Panc1 (cell line): ENCODE measurements around the gene SPATA6L. TPM values are rescaled to one million over a fixed set of nuclear protein-coding genes. Genes with fewer than 3 reads are reported as not detected.

Experiments used
- ATAC-seq: fragments of 200-7000 bp; cut with Tn5 transposase; 2 replicates; pipeline ENCODE4 v1.9.1; 2020; ENCODE audit warnings: mild to moderate bottlenecking, moderate library complexity
- BruUV-seq: library from RNA; stranded (reverse); fragments of 400-500 nt; replicated peaks from 2 replicates; lab custom pipeline; 2021; lab: Mats Ljungman, UMichigan
- CTCF ChIA-PET: fragments of 300-600 bp; sonication (Branson Sonifier 250); formaldehyde crosslinking; loops from one replicate; lab custom pipeline; 2022; ENCODE audit warnings: antibody characterized with exemption; lab: Charles Lee
- POLR2A ChIA-PET: fragments of 300-600 bp; sonication (Branson Sonifier 250); formaldehyde crosslinking; loops from one replicate; lab custom pipeline; 2022; ENCODE audit warnings: antibody characterized with exemption; lab: Charles Lee
- DNase-seq: peaks from one replicate; pipeline ENCODE4 v3.0.0-alpha.2; 2010; ENCODE audit warnings: low read depth, low spot score
- H3K27ac ChIP-seq: 2 replicates; pipeline ENCODE4 v1.5.1; 2011; ENCODE audit warnings: mild to moderate bottlenecking, low read length, inconsistent platforms
- H3K27me3 ChIP-seq: fragments of 200-500 bp; sonication (Bioruptor generic); 2 replicates; pipeline ENCODE4 v1.6.0; 2014; ENCODE audit warnings: low read length, inconsistent platforms; ENCODE audit not compliant: control insufficient read depth, insufficient read depth
- H3K36me3 ChIP-seq: fragments of 200-500 bp; sonication (Bioruptor generic); 2 replicates; pipeline ENCODE4 v1.5.1; 2014; ENCODE audit warnings: inconsistent platforms, mild to moderate bottlenecking, low read length, moderate library complexity; ENCODE audit not compliant: control insufficient read depth, insufficient read depth
- H3K4me1 ChIP-seq: 2 replicates; pipeline ENCODE4 v1.5.1; 2011; ENCODE audit warnings: inconsistent platforms, mild to moderate bottlenecking, low read length, moderate library complexity; ENCODE audit not compliant: control insufficient read depth, insufficient read depth
- H3K4me3 ChIP-seq, 2 experiments: 2 replicates each; pipeline ENCODE4 v1.5.1; 2011 to 2012; ENCODE audit warnings: low read depth in 2 of 2, low read length in 2 of 2, mild to moderate bottlenecking in 2 of 2, inconsistent platforms in 1 of 2, moderate library complexity in 1 of 2
- H3K9me3 ChIP-seq: fragments of 200-500 bp; sonication (Bioruptor generic); 2 replicates; pipeline ENCODE4 v1.5.1; 2014; ENCODE audit warnings: low read depth, mild to moderate bottlenecking, inconsistent platforms, low read length, moderate library complexity; ENCODE audit not compliant: control insufficient read depth, insufficient read depth
- POLR2AphosphoS5 ChIP-seq: IDR thresholded peaks from 2 replicates; pipeline ENCODE4 v1.6.1; 2012; ENCODE audit warnings: mild to moderate bottlenecking, low read depth, low read length, moderate library complexity
- SIN3A ChIP-seq: IDR thresholded peaks from 2 replicates; pipeline ENCODE4 v1.6.1; 2012; ENCODE audit warnings: low read depth, mild to moderate bottlenecking, low read length, moderate library complexity, borderline replicate concordance; ENCODE audit not compliant: insufficient read depth
- TCF7L2 ChIP-seq: IDR thresholded peaks from 2 replicates; pipeline ENCODE4 v1.6.1; 2011; ENCODE audit warnings: mild to moderate bottlenecking, low read depth, low read length, inconsistent platforms
- in situ Hi-C: cut with HindIII; loops from 2 replicates; pipeline ENCODE4 v1.10.0; 2016; ENCODE audit warnings: low sequenced_read_pairs, low pct_unique_long_range_greater_than_20kb
- intact Hi-C: fragments of 100-400 bp; cut with micrococcal nuclease; formaldehyde crosslinking; loops from one replicate; pipeline ENCODE4 v1.10.0; 2022; ENCODE audit not compliant: unreplicated experiment
- total RNA-seq: library from RNA; stranded (reverse); gene quantifications from one replicate; pipeline ENCODE4 v1.2.1, GENCODE V29; 2021; ENCODE audit not compliant: unreplicated experiment
- TF ChIP-seq, protein P1 (sequence below), 2 experiments: IDR thresholded peaks; 2 replicates each; pipeline ENCODE4 v1.6.1; 2011 to 2012; ENCODE audit warnings: low read depth in 2 of 2, control low read depth in 1 of 2, low read length in 1 of 2, mild to moderate bottlenecking in 1 of 2, moderate library complexity in 1 of 2; ENCODE audit not compliant: insufficient read depth in 1 of 2
- TF ChIP-seq, protein P2 (sequence below): fragments of 450-650 bp; IDR thresholded peaks from 2 replicates; pipeline ENCODE4 v1.5.1; 2017; ENCODE audit warnings: mild to moderate bottlenecking

SPATA6L gene
- total RNA-seq, 1 experiment from 2014 or later: 0.13 TPM

DNA sequence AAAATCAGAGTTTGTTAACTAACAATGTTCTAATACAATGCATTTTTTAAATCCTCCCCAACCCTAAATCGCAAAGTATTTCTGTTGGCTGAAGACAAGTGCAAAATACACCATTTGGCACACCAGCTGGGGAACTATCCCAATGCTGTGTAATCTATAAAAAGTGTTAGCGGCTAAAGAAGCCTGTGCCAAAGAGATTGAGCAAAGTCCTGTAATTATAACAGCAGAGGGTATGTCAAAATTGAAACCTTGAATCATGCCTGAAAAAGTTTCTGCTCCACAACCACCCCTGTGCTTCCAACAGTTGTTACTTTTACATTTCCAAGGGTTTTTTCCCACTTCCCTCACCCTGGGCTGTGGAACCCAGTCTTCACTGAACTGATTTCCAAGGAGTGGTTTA is 87.3 kb downstream of the SPATA6L start:
- Histone ChIP-seq H3K4me1 (no peaks in the 10 kb centered on the region), H3K36me3 (no peaks in the 10 kb centered on the region), H3K27me3 (no peaks in the 10 kb centered on the region), H3K27ac (no peak overlapping the region), H3K4me3 (no peak overlapping the region), H3K9me3 (no peaks in the 10 kb centered on the region)
- ChIA-PET CTCF (no interaction called here), POLR2A (no interaction called here)
- in situ Hi-C loops: no loop called here
- TF ChIP-seq POLR2AphosphoS5 (no peak), TCF7L2 (no peak), SIN3A (no peak)
- TF ChIP-seq, protein P1, sequence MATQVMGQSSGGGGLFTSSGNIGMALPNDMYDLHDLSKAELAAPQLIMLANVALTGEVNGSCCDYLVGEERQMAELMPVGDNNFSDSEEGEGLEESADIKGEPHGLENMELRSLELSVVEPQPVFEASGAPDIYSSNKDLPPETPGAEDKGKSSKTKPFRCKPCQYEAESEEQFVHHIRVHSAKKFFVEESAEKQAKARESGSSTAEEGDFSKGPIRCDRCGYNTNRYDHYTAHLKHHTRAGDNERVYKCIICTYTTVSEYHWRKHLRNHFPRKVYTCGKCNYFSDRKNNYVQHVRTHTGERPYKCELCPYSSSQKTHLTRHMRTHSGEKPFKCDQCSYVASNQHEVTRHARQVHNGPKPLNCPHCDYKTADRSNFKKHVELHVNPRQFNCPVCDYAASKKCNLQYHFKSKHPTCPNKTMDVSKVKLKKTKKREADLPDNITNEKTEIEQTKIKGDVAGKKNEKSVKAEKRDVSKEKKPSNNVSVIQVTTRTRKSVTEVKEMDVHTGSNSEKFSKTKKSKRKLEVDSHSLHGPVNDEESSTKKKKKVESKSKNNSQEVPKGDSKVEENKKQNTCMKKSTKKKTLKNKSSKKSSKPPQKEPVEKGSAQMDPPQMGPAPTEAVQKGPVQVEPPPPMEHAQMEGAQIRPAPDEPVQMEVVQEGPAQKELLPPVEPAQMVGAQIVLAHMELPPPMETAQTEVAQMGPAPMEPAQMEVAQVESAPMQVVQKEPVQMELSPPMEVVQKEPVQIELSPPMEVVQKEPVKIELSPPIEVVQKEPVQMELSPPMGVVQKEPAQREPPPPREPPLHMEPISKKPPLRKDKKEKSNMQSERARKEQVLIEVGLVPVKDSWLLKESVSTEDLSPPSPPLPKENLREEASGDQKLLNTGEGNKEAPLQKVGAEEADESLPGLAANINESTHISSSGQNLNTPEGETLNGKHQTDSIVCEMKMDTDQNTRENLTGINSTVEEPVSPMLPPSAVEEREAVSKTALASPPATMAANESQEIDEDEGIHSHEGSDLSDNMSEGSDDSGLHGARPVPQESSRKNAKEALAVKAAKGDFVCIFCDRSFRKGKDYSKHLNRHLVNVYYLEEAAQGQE (IDR thresholded peaks at IDR 0.05; ENCODE audit: insufficient read depth in 1 of 2, low read depth in 2 of 2, low read length in 1 of 2): no peak
- TF ChIP-seq, protein P2, sequence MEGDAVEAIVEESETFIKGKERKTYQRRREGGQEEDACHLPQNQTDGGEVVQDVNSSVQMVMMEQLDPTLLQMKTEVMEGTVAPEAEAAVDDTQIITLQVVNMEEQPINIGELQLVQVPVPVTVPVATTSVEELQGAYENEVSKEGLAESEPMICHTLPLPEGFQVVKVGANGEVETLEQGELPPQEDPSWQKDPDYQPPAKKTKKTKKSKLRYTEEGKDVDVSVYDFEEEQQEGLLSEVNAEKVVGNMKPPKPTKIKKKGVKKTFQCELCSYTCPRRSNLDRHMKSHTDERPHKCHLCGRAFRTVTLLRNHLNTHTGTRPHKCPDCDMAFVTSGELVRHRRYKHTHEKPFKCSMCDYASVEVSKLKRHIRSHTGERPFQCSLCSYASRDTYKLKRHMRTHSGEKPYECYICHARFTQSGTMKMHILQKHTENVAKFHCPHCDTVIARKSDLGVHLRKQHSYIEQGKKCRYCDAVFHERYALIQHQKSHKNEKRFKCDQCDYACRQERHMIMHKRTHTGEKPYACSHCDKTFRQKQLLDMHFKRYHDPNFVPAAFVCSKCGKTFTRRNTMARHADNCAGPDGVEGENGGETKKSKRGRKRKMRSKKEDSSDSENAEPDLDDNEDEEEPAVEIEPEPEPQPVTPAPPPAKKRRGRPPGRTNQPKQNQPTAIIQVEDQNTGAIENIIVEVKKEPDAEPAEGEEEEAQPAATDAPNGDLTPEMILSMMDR: no peak
- intact Hi-C loops: no loop called here
- DNase-seq: no peak
- BruUV-seq: no TSS peak
- no peak for ATAC-seq

DNA sequence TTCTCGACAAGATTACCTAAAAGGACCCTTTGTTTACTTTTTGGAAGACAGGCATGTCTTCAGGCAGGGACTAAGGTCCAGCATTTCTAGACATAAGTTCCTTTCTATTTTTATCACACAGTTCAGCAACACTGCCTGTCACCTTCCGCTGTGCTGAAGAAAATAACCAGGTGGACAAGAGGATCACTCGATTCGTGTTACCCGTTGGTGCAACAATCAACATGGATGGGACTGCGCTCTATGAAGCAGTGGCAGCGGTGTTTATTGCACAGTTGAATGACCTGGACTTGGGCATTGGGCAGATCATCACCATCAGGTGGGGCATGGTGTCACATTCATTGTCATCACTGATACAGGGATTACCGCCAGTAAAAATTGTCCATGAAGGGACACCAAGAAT is 89.8 kb downstream of the SPATA6L start:
- DNase-seq: no peak
- no peak for ATAC-seq
- ChIA-PET POLR2A (no interaction called here), CTCF (no interaction called here)
- in situ Hi-C loops: no loop called here
- no peak overlapping the region for H3K27ac ChIP-seq
- H3K4me1 ChIP-seq: no peaks in the 10 kb centered on the region
- H3K4me3 ChIP-seq: no peak overlapping the region
- no peaks in the 10 kb centered on the region for H3K36me3 ChIP-seq
- no peaks in the 10 kb centered on the region for H3K9me3 ChIP-seq
- no peaks in the 10 kb centered on the region for H3K27me3 ChIP-seq
- TF ChIP-seq, protein P2: no peak
- TF ChIP-seq POLR2AphosphoS5: no peak
- no peak for TF ChIP-seq SIN3A
- TF ChIP-seq, protein P1 (IDR thresholded peaks at IDR 0.05; ENCODE audit: insufficient read depth in 1 of 2, low read depth in 2 of 2, low read length in 1 of 2): no peak
- intact Hi-C loops: no loop called here
- no TSS peak for BruUV-seq
